Skeletal muscle satellite cell (primary cell): Measurements from ENCODE around the gene JAML. TPM values are rescaled to one million over a fixed set of nuclear protein-coding genes. Genes with fewer than 3 reads are reported as not detected.

Experiments
- H3K27me3 ChIP-seq: 2 replicates; pipeline ENCODE4 v1.7.0; 2013; ENCODE audit warnings: low read length; ENCODE audit not compliant: control insufficient read depth, insufficient read depth
- H3K36me3 ChIP-seq: 2 replicates; pipeline ENCODE4 v1.7.0; 2013; ENCODE audit warnings: mild to moderate bottlenecking, control low read depth, low read length; ENCODE audit not compliant: insufficient read depth
- H3K4me1 ChIP-seq: 2 replicates; pipeline ENCODE4 v1.7.0; 2013; ENCODE audit warnings: low read length; ENCODE audit not compliant: control insufficient read depth, insufficient read depth
- H3K4me2 ChIP-seq: 2 replicates; pipeline ENCODE4 v1.7.0; 2013; ENCODE audit warnings: mild to moderate bottlenecking, low read length
- H3K4me3 ChIP-seq: 2 replicates; pipeline ENCODE4 v1.7.0; 2013; ENCODE audit warnings: low read length
- H3K9ac ChIP-seq: 2 replicates; pipeline ENCODE4 v1.7.0; 2013; ENCODE audit warnings: mild to moderate bottlenecking, low read depth, low read length, moderate library complexity
- H3K9me3 ChIP-seq: replicated peaks from 2 replicates; pipeline ENCODE4 v1.7.0; 2013; ENCODE audit warnings: mild to moderate bottlenecking, control low read depth, low read length
- total RNA-seq: library from RNA; depleted of rRNA; stranded (reverse); fragments of >200 nt; gene quantifications from 2 replicates; pipeline ENCODE4 v1.2.3, GENCODE V29; 2012; rRNA removed

Gene JAML
- not detected in 2 replicates for total RNA-seq

GRCh38 chr11:118224511-118225188 lies at the start of gene JAML:
Gene JAML (minus strand): TSS chr11:118225011. CDS start chr11:118214866, 10,145 bp downstream.
- H3K27me3 ChIP-seq = peaks cover 41% of the 10 kb centered on the region
- H3K9me3 ChIP-seq = no peaks in the 10 kb centered on the region
- H3K4me1 ChIP-seq = no peaks in the 10 kb centered on the region
- H3K36me3 ChIP-seq = no peaks in the 10 kb centered on the region
- H3K4me3 ChIP-seq = no peak within 1 kb of the TSS
- no peak within 1 kb of the TSS for H3K9ac ChIP-seq
- no peak within 1 kb of the TSS for H3K4me2 ChIP-seq

DNA sequence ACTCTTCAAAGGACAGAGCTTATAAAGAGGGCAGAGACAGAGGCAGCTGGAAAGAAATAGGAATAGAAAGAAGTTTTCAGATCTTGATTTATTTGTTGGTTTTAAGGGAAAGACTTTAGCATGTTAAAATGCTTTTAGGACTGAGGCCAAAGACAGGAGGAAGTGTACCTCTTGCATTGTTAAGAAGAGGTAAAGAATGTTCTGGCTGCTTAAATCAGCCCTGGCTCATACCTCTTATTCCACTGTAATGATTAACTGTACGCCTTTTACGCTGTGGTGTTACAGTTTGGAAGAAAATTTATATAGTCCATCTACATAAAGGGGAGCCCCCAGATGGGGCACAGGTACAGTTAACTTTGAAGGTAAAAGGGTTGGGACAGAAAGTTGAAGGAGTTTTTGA lies 49.4 kb upstream of the JAML start:
- peaks cover 42% of the 10 kb centered on the region for H3K27me3 ChIP-seq
- H3K4me2 ChIP-seq = no peak overlapping the region
- no peak overlapping the region for H3K9ac ChIP-seq
- H3K36me3 ChIP-seq = no peaks in the 10 kb centered on the region
- H3K4me1 ChIP-seq = no peaks in the 10 kb centered on the region
- H3K9me3 ChIP-seq = no peaks in the 10 kb centered on the region
- H3K4me3 ChIP-seq = no peak overlapping the region

GRCh38 chr11:118272001-118272400 lies 47.2 kb upstream of the JAML start:
- Histone ChIP-seq H3K9ac (no peak overlapping the region), H3K27me3 (peaks cover 54% of the 10 kb centered on the region), H3K4me2 (no peak overlapping the region), H3K4me1 (no peaks in the 10 kb centered on the region), H3K4me3 (no peak overlapping the region), H3K36me3 (no peaks in the 10 kb centered on the region), H3K9me3 (no peaks in the 10 kb centered on the region)

- Histone ChIP-seq H3K27me3 (peaks cover 78% of the 10 kb centered on the region), H3K4me3 (no peak overlapping the region), H3K4me2 (no peak overlapping the region), H3K9me3 (no peaks in the 10 kb centered on the region), H3K36me3 (no peaks in the 10 kb centered on the region), H3K9ac (no peak overlapping the region), H3K4me1 (no peaks in the 10 kb centered on the region)
Observed at GRCh38 chr11:118267486-118267885, 42.7 kb upstream of the JAML start.

GRCh38 chr11:118265954-118266353 lies 41.1 kb upstream of the JAML start:
- Histone ChIP-seq H3K27me3 (peaks cover 86% of the 10 kb centered on the region), H3K9ac (no peak overlapping the region), H3K4me3 (no peak overlapping the region), H3K9me3 (no peaks in the 10 kb centered on the region), H3K36me3 (no peaks in the 10 kb centered on the region), H3K4me1 (no peaks in the 10 kb centered on the region), H3K4me2 (no peak overlapping the region)

DNA sequence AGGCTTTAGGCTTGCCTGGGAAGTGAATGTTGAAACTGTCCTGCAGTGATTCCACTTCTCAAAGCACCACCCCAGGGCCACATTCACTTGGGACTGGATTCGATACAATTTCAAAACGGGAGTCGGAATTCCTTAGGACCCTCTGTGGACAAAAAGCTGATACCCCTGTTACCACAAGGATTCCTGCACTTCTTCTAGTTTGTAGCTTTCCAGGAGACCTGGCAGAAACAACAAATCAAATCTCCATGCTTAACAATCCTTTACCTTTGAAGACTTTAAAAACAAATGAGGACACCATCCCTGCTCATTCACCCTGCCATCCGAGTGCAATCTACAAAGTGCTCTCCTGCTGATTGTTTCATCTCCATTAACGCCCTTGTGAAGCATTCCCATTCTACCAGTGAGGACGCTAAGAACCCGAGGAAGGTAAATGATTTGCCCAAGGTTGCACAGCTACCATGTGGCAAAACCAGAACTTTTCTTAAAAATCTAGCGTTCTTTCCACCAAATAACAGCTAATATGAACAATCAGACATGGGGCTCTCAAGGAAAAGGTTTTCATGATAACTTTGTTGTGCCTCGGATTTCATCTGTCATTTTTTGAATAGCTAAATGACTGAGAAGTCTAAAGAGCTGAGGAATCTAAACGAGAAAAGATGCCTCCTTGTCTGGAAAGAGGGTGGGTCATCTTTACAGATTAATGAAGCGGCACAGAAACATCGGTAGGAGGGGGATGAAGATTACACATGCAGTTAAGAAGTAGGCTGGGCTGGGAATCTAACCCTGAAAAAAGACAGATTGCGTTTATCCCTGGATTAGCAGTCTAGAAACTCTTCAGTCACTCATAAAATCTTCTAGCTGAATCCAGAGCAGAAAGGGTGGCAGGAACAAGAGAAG lies 40.0 kb upstream of the JAML start:
- Histone ChIP-seq H3K4me1 (no peaks in the 10 kb centered on the region), H3K9ac (no peak overlapping the region), H3K27me3 (peaks cover 85% of the 10 kb centered on the region), H3K36me3 (no peaks in the 10 kb centered on the region), H3K4me2 (no peak overlapping the region), H3K4me3 (no peak overlapping the region), H3K9me3 (no peaks in the 10 kb centered on the region)

GRCh38 chr11:118263695-118264568 lies 39.1 kb upstream of the JAML start, which contains the start of gene MPZL2:
Gene MPZL2 (minus strand): TSS chr11:118264297. CDS start chr11:118264153, 144 bp downstream.
- Histone ChIP-seq H3K9me3 (no peaks in the 10 kb centered on the region), H3K9ac (no peak within 1 kb of the TSS), H3K27me3 (peaks cover 82% of the 10 kb centered on the region), H3K36me3 (no peaks in the 10 kb centered on the region), H3K4me2 (peak within 1 kb of the TSS; percentile 53), H3K4me1 (no peaks in the 10 kb centered on the region), H3K4me3 (no peak within 1 kb of the TSS)

GRCh38 chr11:118263112-118263511 lies 38.3 kb upstream of the JAML start:
- Histone ChIP-seq H3K4me1 (no peaks in the 10 kb centered on the region), H3K4me2 (no peak overlapping the region), H3K4me3 (no peak overlapping the region), H3K36me3 (no peaks in the 10 kb centered on the region), H3K9ac (no peak overlapping the region), H3K27me3 (peaks cover 76% of the 10 kb centered on the region), H3K9me3 (no peaks in the 10 kb centered on the region)

- no peaks in the 10 kb centered on the region for H3K4me1 ChIP-seq
- no peaks in the 10 kb centered on the region for H3K36me3 ChIP-seq
- no peak overlapping the region for H3K9ac ChIP-seq
- peaks cover 58% of the 10 kb centered on the region for H3K27me3 ChIP-seq
- no peak overlapping the region for H3K4me2 ChIP-seq
- H3K4me3 ChIP-seq = no peak overlapping the region
- no peaks in the 10 kb centered on the region for H3K9me3 ChIP-seq
Observed at GRCh38 chr11:118260353-118260752, 35.5 kb upstream of the JAML start.

GRCh38 chr11:118259138-118259537 lies 34.3 kb upstream of the JAML start:
- Histone ChIP-seq H3K4me3 (no peak overlapping the region), H3K4me2 (no peak overlapping the region), H3K27me3 (peaks cover 52% of the 10 kb centered on the region), H3K9ac (no peak overlapping the region), H3K36me3 (no peaks in the 10 kb centered on the region), H3K4me1 (no peaks in the 10 kb centered on the region), H3K9me3 (no peaks in the 10 kb centered on the region)

- Histone ChIP-seq H3K4me1 (no peaks in the 10 kb centered on the region), H3K36me3 (no peaks in the 10 kb centered on the region), H3K9me3 (no peaks in the 10 kb centered on the region), H3K27me3 (peaks cover 45% of the 10 kb centered on the region), H3K4me2 (no peak overlapping the region), H3K4me3 (no peak overlapping the region), H3K9ac (no peak overlapping the region)
Observed at GRCh38 chr11:118258410-118258809, 33.6 kb upstream of the JAML start.
